Effector memory CD4-positive, alpha-beta T cell (primary cell): ENCODE results near the gene VGLL1.

Source experiments
- DNase-seq, 3 donors: peaks; one replicate each; pipeline ENCODE4 v3.0.0-alpha.2; 2020
- H3K27ac ChIP-seq: 2 replicates; pipeline ENCODE4 v1.7.0; 2013; ENCODE audit warnings: mild to moderate bottlenecking, low read length, moderate library complexity; ENCODE audit not compliant: insufficient read depth, poor library complexity, severe bottlenecking
- H3K27me3 ChIP-seq: replicated peaks from 2 replicates; pipeline ENCODE4 v1.7.0; 2013; ENCODE audit warnings: mild to moderate bottlenecking, low read length; ENCODE audit not compliant: insufficient read depth, control insufficient read depth, poor library complexity, severe bottlenecking
- H3K36me3 ChIP-seq: 2 replicates; pipeline ENCODE4 v1.7.0; 2013; ENCODE audit warnings: mild to moderate bottlenecking, low read length, moderate library complexity; ENCODE audit not compliant: control insufficient read depth, insufficient read depth
- H3K4me1 ChIP-seq: 2 replicates; pipeline ENCODE4 v1.7.0; 2013; ENCODE audit warnings: low read length, mild to moderate bottlenecking; ENCODE audit not compliant: control insufficient read depth, insufficient read depth, poor library complexity, severe bottlenecking
- H3K4me3 ChIP-seq: 2 replicates; pipeline ENCODE4 v1.7.0; 2013; ENCODE audit warnings: low read length, low read depth, mild to moderate bottlenecking; ENCODE audit not compliant: insufficient read depth, poor library complexity, severe bottlenecking
- H3K9me3 ChIP-seq: 2 replicates; pipeline ENCODE4 v1.7.0; 2013; ENCODE audit warnings: mild to moderate bottlenecking, low read length, moderate library complexity; ENCODE audit not compliant: control insufficient read depth

VGLL1 gene

GRCh38 chrX:136519069-136519468, 12.9 kb upstream of the VGLL1 start:
- Histone ChIP-seq H3K27me3 (no peaks in the 10 kb centered on the region), H3K4me3 (no peak overlapping the region), H3K27ac (no peak overlapping the region), H3K36me3 (no peaks in the 10 kb centered on the region), H3K4me1 (no peaks in the 10 kb centered on the region), H3K9me3 (no peaks in the 10 kb centered on the region)
- DNase-seq = no peak

GRCh38 chrX:136523770-136524169, 8.2 kb upstream of the VGLL1 start:
- Histone ChIP-seq H3K27me3 (no peaks in the 10 kb centered on the region), H3K36me3 (no peaks in the 10 kb centered on the region), H3K4me3 (no peak overlapping the region), H3K4me1 (no peaks in the 10 kb centered on the region), H3K9me3 (no peaks in the 10 kb centered on the region), H3K27ac (no peak overlapping the region)
- DNase-seq = no peak

GRCh38 chrX:136525738-136526606, 6.0 kb upstream of the VGLL1 start:
- no peak for DNase-seq
- Histone ChIP-seq H3K4me3 (no peak overlapping the region), H3K27me3 (no peaks in the 10 kb centered on the region), H3K9me3 (no peaks in the 10 kb centered on the region), H3K4me1 (no peaks in the 10 kb centered on the region), H3K36me3 (no peaks in the 10 kb centered on the region), H3K27ac (no peak overlapping the region)

GRCh38 chrX:136528645-136529315, 3.2 kb upstream of the VGLL1 start:
- no peak for DNase-seq
- no peak overlapping the region for H3K27ac ChIP-seq
- no peak overlapping the region for H3K4me3 ChIP-seq
- no peaks in the 10 kb centered on the region for H3K9me3 ChIP-seq
- no peaks in the 10 kb centered on the region for H3K4me1 ChIP-seq
- no peaks in the 10 kb centered on the region for H3K27me3 ChIP-seq
- no peaks in the 10 kb centered on the region for H3K36me3 ChIP-seq

GRCh38 chrX:136529795-136530194, 2.2 kb upstream of the VGLL1 start:
- Histone ChIP-seq H3K36me3 (no peaks in the 10 kb centered on the region), H3K9me3 (no peaks in the 10 kb centered on the region), H3K4me1 (no peaks in the 10 kb centered on the region), H3K4me3 (no peak overlapping the region), H3K27me3 (no peaks in the 10 kb centered on the region), H3K27ac (no peak overlapping the region)
- DNase-seq = no peak

- Histone ChIP-seq H3K9me3 (no peaks in the 10 kb centered on the region), H3K4me3 (no peak overlapping the region), H3K27me3 (no peaks in the 10 kb centered on the region), H3K36me3 (no peaks in the 10 kb centered on the region), H3K27ac (no peak overlapping the region), H3K4me1 (no peaks in the 10 kb centered on the region)
- DNase-seq = no peak
Measured at GRCh38 chrX:136534131-136534530, 2.1 kb downstream of the VGLL1 start.

GRCh38 chrX:136538811-136539210, 6.8 kb downstream of the VGLL1 start:
- H3K4me3 ChIP-seq = no peak overlapping the region
- no peaks in the 10 kb centered on the region for H3K9me3 ChIP-seq
- H3K36me3 ChIP-seq = no peaks in the 10 kb centered on the region
- no peaks in the 10 kb centered on the region for H3K4me1 ChIP-seq
- H3K27ac ChIP-seq = no peak overlapping the region
- no peak for DNase-seq
- no peaks in the 10 kb centered on the region for H3K27me3 ChIP-seq

- Histone ChIP-seq H3K27ac (no peak overlapping the region), H3K36me3 (no peaks in the 10 kb centered on the region), H3K4me1 (no peaks in the 10 kb centered on the region), H3K9me3 (no peaks in the 10 kb centered on the region), H3K4me3 (no peak overlapping the region), H3K27me3 (no peaks in the 10 kb centered on the region)
- no peak for DNase-seq
Measured at GRCh38 chrX:136540226-136540625, 8.2 kb downstream of the VGLL1 start.

GRCh38 chrX:136541294-136541693, 9.3 kb downstream of the VGLL1 start:
- H3K9me3 ChIP-seq = no peaks in the 10 kb centered on the region
- H3K27ac ChIP-seq = no peak overlapping the region
- H3K27me3 ChIP-seq = no peaks in the 10 kb centered on the region
- peaks cover 7% of the 10 kb centered on the region for H3K4me1 ChIP-seq
- DNase-seq = no peak
- H3K4me3 ChIP-seq = no peak overlapping the region
- no peaks in the 10 kb centered on the region for H3K36me3 ChIP-seq

- Histone ChIP-seq H3K27me3 (no peaks in the 10 kb centered on the region), H3K36me3 (no peaks in the 10 kb centered on the region), H3K9me3 (no peaks in the 10 kb centered on the region), H3K27ac (no peak overlapping the region), H3K4me1 (peaks cover 15% of the 10 kb centered on the region), H3K4me3 (no peak overlapping the region)
- DNase-seq = no peak
Measured at GRCh38 chrX:136542281-136542680, 10.3 kb downstream of the VGLL1 start.
